22Rv1 (cell line): Measurements from ENCODE around the gene ITGA4.

Source experiments
- CTCF ChIP-seq: fragments of 450-650 bp; IDR thresholded peaks from 2 replicates; pipeline ENCODE4 v1.5.1; 2017; ENCODE audit warnings: mild to moderate bottlenecking
- ZFX ChIP-seq: fragments of 450-650 bp; IDR thresholded peaks from 2 replicates; pipeline ENCODE4 v1.6.1; 2017; ENCODE audit warnings: antibody characterized with exemption, borderline replicate concordance

GRCh38 chr2:181440919-181441318 lies 16.3 kb upstream of the ITGA4 start:
- TF ChIP-seq CTCF (no peak), ZFX (no peak)
